Naive thymus-derived CD4-positive, alpha-beta T cell (primary cell): ENCODE data around the gene NKX6-2. TPM values are rescaled to one million over a fixed set of nuclear protein-coding genes. Genes with fewer than 3 reads are reported as not detected.

ENCODE experiments used
- ATAC-seq: fragments of 150-1000 bp; cut with Tn5 transposase; 2 replicates; pipeline ENCODE4 v1.10.0; 2021; ENCODE audit warnings: mild to moderate bottlenecking, moderate library complexity
- CTCF ChIA-PET: fragments of 350-600 bp; sonication (Branson Sonifier 250); formaldehyde crosslinking; loops from one replicate; lab custom pipeline; 2021; ENCODE audit warnings: antibody characterized with exemption; lab: Charles Lee
- POLR2A ChIA-PET: fragments of 350-600 bp; sonication (Branson Sonifier 250); formaldehyde crosslinking; loops from one replicate; lab custom pipeline; 2021; ENCODE audit warnings: antibody characterized with exemption, inconsistent platforms; lab: Charles Lee
- DNase-seq, 9 donors: peaks; one replicate each; pipeline versions ENCODE4 v3.0.0 to v3.0.0-alpha.2; 2020 to 2022; ENCODE audit warnings: mixed read lengths in 1 of 9
- H3K27ac ChIP-seq: one replicate; pipeline ENCODE4 v1.7.0; 2013; ENCODE audit warnings: mild to moderate bottlenecking, low read depth, low read length, moderate library complexity
- H3K27me3 ChIP-seq, 2 donors: one replicate each; pipeline ENCODE4 v1.7.0; 2013; ENCODE audit warnings: low read length in 2 of 2, mild to moderate bottlenecking in 2 of 2, moderate library complexity in 2 of 2; ENCODE audit not compliant: control insufficient read depth in 2 of 2, insufficient read depth in 2 of 2
- H3K36me3 ChIP-seq, 3 experiments: 1 replicate in 2 of 3; 2 replicates in 1 of 3; pipeline ENCODE4 v1.7.0; 2013; ENCODE audit warnings: low read length in 3 of 3, mild to moderate bottlenecking in 3 of 3, moderate library complexity in 1 of 3; ENCODE audit not compliant: insufficient read depth in 3 of 3, control insufficient read depth in 2 of 3
- H3K4me1 ChIP-seq, 2 donors: one replicate each; pipeline ENCODE4 v1.7.0; 2013; ENCODE audit warnings: low read length in 2 of 2, mild to moderate bottlenecking in 2 of 2, moderate library complexity in 1 of 2; ENCODE audit not compliant: control insufficient read depth in 2 of 2, insufficient read depth in 2 of 2
- H3K4me3 ChIP-seq: 2 replicates; pipeline ENCODE4 v1.7.0; 2013; ENCODE audit warnings: mild to moderate bottlenecking, low read length
- H3K9me3 ChIP-seq, 3 experiments: 1 replicate in 2 of 3; 2 replicates in 1 of 3; pipeline ENCODE4 v1.7.0; 2013; ENCODE audit warnings: low read length in 3 of 3; ENCODE audit not compliant: control insufficient read depth in 2 of 3
- H3K27ac Mint-ChIP-seq, 9 donors: one replicate each; pipeline ENCODE4 v1.8.0; 2020 to 2022; ENCODE audit warnings: mixed read lengths in 9 of 9, mild to moderate bottlenecking in 8 of 9, moderate library complexity in 5 of 9, inconsistent platforms in 2 of 9
- H3K27me3 Mint-ChIP-seq, 5 donors: one replicate each; pipeline ENCODE4 v1.8.0; 2021 to 2022; ENCODE audit warnings: mixed read lengths in 5 of 5, mild to moderate bottlenecking in 1 of 5
- H3K36me3 Mint-ChIP-seq, 5 donors: one replicate each; pipeline ENCODE4 v1.8.0; 2020 to 2022; ENCODE audit warnings: mixed read lengths in 5 of 5, mild to moderate bottlenecking in 3 of 5, inconsistent platforms in 1 of 5
- H3K4me1 Mint-ChIP-seq, 7 donors: one replicate each; pipeline ENCODE4 v1.8.0; 2020 to 2022; ENCODE audit warnings: mixed read lengths in 7 of 7, mild to moderate bottlenecking in 3 of 7, inconsistent platforms in 1 of 7
- H3K4me3 Mint-ChIP-seq, 10 donors: one replicate each; pipeline ENCODE4 v1.8.0; 2020 to 2022; ENCODE audit warnings: mild to moderate bottlenecking in 10 of 10, mixed read lengths in 10 of 10, moderate library complexity in 6 of 10, inconsistent platforms in 2 of 10
- H3K9me3 Mint-ChIP-seq, 11 donors: one replicate each; pipeline ENCODE4 v1.8.0; 2020 to 2022; ENCODE audit warnings: mixed read lengths in 11 of 11, mild to moderate bottlenecking in 4 of 11, inconsistent platforms in 1 of 11, moderate library complexity in 1 of 11
- intact Hi-C, 2 donors: fragments of 100-400 bp; cut with micrococcal nuclease; formaldehyde crosslinking; loops; one replicate each; pipeline ENCODE4 v1.15.1; 2023
- polyA plus RNA-seq, 2 donors: library from polyadenylated mRNA; unstranded; fragments of 300-500 nt; fragmentation: Illumina TruSeq; gene quantifications; one replicate each; pipeline ENCODE4 v1.2.3, GENCODE V29; 2021
- total RNA-seq, 6 experiments: library from RNA in 5 of 6; stranded (reverse) in 5 of 6; gene quantifications; 1 replicate in 5 of 6; 2 replicates in 1 of 6; pipeline ENCODE4 v1.2.3 and lab custom pipeline; 2021 to 2026

The NKX6-2 gene
- total and polyA plus RNA-seq, 7 experiments from 2014 or later, result 0.80 TPM; not detected in 6

DNA sequence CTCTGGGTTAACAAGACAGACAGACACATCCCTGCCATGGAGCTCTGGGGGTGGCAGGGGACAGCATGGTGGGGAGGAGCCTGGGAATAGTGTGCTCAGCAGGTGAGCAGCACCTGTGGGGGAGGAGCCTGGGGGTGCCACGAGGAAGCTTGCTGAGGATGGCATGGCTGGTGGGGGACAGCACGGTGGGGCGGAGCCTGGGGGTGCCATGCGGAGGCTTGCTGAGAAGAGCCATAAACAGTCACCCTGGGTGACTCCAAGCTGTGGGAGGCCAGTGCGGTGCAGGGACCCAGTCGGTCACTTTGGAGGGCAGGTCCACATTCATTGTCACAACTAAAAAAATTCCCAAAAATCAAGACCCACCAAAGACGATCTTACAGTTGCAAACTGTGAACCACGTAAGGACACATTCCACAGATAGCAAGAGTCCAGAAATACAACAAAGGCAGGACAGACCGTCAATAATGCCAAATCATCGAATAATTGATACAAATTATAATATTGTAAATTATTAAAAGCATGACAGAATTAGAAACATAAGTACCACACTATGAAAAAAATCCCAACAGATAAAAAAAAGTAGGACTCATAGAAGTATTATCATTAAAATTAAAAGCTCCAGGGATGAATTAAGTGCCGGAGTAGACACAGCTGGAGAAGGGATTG is 24.4 kb downstream of the NKX6-2 start:
- H3K36me3 Mint-ChIP-seq, result peaks cover 4 to 36% (median 7%) of the 10 kb centered on the region in 5 donors
- H3K4me3 Mint-ChIP-seq, result no peak overlapping the region
- peaks cover 0 to 23% (median 0%) of the 10 kb centered on the region in 3 experiments for H3K36me3 ChIP-seq

GRCh38 chr10:132758865-132759264 is 27.1 kb downstream of the NKX6-2 start:
- H3K36me3 ChIP-seq, result peaks cover 0 to 44% (median 0%) of the 10 kb centered on the region in 3 experiments
- ChIA-PET CTCF (interaction anchor here (0.8 kb wide), 1 partner anchor 79 kb away, joined by 3 read pairs; no protein-coding TSS in a partner anchor), POLR2A (no interaction called here)
- no peak overlapping the region for H3K27ac ChIP-seq
- Mint-ChIP-seq H3K36me3 (peaks cover 18 to 44% (median 30%) of the 10 kb centered on the region in 5 donors), H3K9me3 (peaks cover 0 to 12% (median 4%) of the 10 kb centered on the region in 11 donors), H3K27me3 (no peaks in the 10 kb centered on the region), H3K4me3 (no peak overlapping the region), H3K4me1 (peaks cover 0 to 22% (median 16%) of the 10 kb centered on the region in 7 donors), H3K27ac (no peak overlapping the region)
- H3K4me1 ChIP-seq, result no peaks in the 10 kb centered on the region
- DNase-seq (no peak), ATAC-seq (no peak)
- no peaks in the 10 kb centered on the region for H3K9me3 ChIP-seq
- no peak overlapping the region for H3K4me3 ChIP-seq
- intact Hi-C loops, result no loop called here
- no peaks in the 10 kb centered on the region for H3K27me3 ChIP-seq

More for the DNA sequence above, 24.4 kb downstream of the NKX6-2 start:
- intact Hi-C loops, result no loop called here
- no peaks in the 10 kb centered on the region for H3K9me3 ChIP-seq
- ATAC-seq (no peak), DNase-seq (no peak)
- peak overlapping the region in 1 of 9 donors; percentile 51 for H3K27ac Mint-ChIP-seq
- no peak overlapping the region for H3K27ac ChIP-seq
- H3K9me3 Mint-ChIP-seq, result peaks cover 0 to 4% (median 0%) of the 10 kb centered on the region in 11 donors
- ChIA-PET POLR2A (no interaction called here), CTCF (no interaction called here)
- no peaks in the 10 kb centered on the region for H3K4me1 ChIP-seq
- H3K27me3 Mint-ChIP-seq, result no peaks in the 10 kb centered on the region
- no peak overlapping the region for H3K4me3 ChIP-seq
- peaks cover 3 to 27% (median 17%) of the 10 kb centered on the region in 7 donors for H3K4me1 Mint-ChIP-seq
- no peaks in the 10 kb centered on the region for H3K27me3 ChIP-seq

- ATAC-seq (no peak), DNase-seq (no peak)
- Mint-ChIP-seq H3K9me3 (peaks cover 0 to 12% (median 4%) of the 10 kb centered on the region in 11 donors), H3K4me3 (no peak overlapping the region), H3K27me3 (no peaks in the 10 kb centered on the region), H3K36me3 (peaks cover 18 to 51% (median 32%) of the 10 kb centered on the region in 5 donors), H3K27ac (no peak overlapping the region), H3K4me1 (peaks cover 0 to 16% (median 11%) of the 10 kb centered on the region in 7 donors)
- CTCF ChIA-PET, result no interaction called here
- H3K36me3 ChIP-seq, result peaks cover 0 to 60% (median 0%) of the 10 kb centered on the region in 3 experiments
- POLR2A ChIA-PET, result no interaction called here
- H3K27me3 ChIP-seq, result no peaks in the 10 kb centered on the region
- H3K4me3 ChIP-seq, result no peak overlapping the region
- H3K9me3 ChIP-seq, result no peaks in the 10 kb centered on the region
- no peak overlapping the region for H3K27ac ChIP-seq
- H3K4me1 ChIP-seq, result no peaks in the 10 kb centered on the region
- intact Hi-C loops, result no loop called here
These were observed 28.8 kb downstream of the NKX6-2 start for GRCh38 chr10:132757171-132757570.

DNA sequence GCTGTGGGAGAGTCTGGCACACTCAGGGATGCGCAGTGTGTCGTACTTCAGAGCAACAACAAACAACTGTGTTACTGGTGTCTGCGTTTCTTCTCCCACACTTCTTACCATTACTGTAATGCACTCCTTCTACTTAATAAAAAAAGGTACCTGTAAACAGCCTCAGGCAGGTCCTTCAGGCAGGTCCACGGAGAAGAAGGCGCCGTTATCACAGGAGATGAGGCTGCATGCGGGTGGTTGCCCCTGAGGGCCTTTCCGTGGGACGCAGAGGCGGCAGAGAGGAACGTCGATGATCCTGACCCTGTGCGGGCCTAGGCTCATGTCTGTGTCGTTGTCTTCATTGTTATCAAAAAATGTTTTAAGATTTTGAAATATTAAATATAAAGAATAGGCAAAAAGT is 29.4 kb downstream of the NKX6-2 start:
- Mint-ChIP-seq H3K4me3 (no peak overlapping the region), H3K27me3 (no peaks in the 10 kb centered on the region), H3K36me3 (peaks cover 18 to 51% (median 29%) of the 10 kb centered on the region in 5 donors), H3K9me3 (peaks cover 0 to 12% (median 4%) of the 10 kb centered on the region in 11 donors), H3K27ac (no peak overlapping the region), H3K4me1 (peaks cover 0 to 10% (median 6%) of the 10 kb centered on the region in 7 donors)
- H3K36me3 ChIP-seq, result peaks cover 0 to 62% (median 0%) of the 10 kb centered on the region in 3 experiments
- intact Hi-C loops, result no loop called here
- ATAC-seq (no peak), DNase-seq (no peak)
- ChIA-PET POLR2A (no interaction called here), CTCF (no interaction called here)
- H3K4me3 ChIP-seq, result no peak overlapping the region
- no peaks in the 10 kb centered on the region for H3K9me3 ChIP-seq
- no peak overlapping the region for H3K27ac ChIP-seq
- H3K4me1 ChIP-seq, result no peaks in the 10 kb centered on the region
- H3K27me3 ChIP-seq, result no peaks in the 10 kb centered on the region

DNA sequence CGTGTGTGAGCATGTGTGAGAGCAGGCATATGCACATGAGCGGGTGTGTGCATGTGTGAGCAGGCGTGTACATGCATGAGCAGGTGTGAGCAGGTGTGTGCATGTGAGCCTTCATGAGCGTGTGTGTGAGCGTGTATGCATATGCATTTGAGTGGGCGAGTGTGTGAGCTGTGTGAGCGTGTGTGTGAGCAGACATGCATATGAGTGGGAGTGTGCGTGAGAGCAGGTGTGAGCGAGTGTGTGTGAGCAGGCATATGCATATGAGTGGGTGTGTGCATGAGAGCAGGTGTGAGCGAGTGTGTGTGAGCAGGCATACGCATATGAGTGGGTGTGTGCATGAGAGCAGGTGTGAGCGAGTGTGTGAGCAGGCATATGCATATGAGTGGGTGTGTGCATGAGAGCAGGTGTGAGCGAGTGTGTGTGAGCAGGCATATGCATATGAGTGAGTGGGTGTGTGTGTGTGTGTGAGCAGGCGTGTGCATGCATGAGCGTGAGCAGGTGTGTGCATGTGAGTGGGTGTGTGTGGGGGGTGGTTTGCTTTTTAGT is 30.7 kb downstream of the NKX6-2 start:
- no peak overlapping the region for H3K27ac ChIP-seq
- ATAC-seq (no peak), DNase-seq (no peak)
- no peaks in the 10 kb centered on the region for H3K4me1 ChIP-seq
- Mint-ChIP-seq H3K36me3 (peaks cover 18 to 51% (median 33%) of the 10 kb centered on the region in 5 donors), H3K4me3 (no peak overlapping the region), H3K27me3 (no peaks in the 10 kb centered on the region), H3K4me1 (peaks cover 0 to 1% (median 0%) of the 10 kb centered on the region in 7 donors), H3K9me3 (peaks cover 0 to 12% (median 4%) of the 10 kb centered on the region in 11 donors), H3K27ac (peak overlapping the region in 2 of 9 donors; percentile 2 to 49)
- ChIA-PET CTCF (no interaction called here), POLR2A (no interaction called here)
- no peak overlapping the region for H3K4me3 ChIP-seq
- no peaks in the 10 kb centered on the region for H3K27me3 ChIP-seq
- H3K36me3 ChIP-seq, result peaks cover 0 to 75% (median 0%) of the 10 kb centered on the region in 3 experiments
- H3K9me3 ChIP-seq, result no peaks in the 10 kb centered on the region
- intact Hi-C loops, result no loop called here

- Histone ChIP-seq H3K36me3 (peaks cover 0 to 86% (median 7%) of the 10 kb centered on the region in 3 experiments), H3K9me3 (no peaks in the 10 kb centered on the region), H3K27me3 (no peaks in the 10 kb centered on the region), H3K27ac (no peak overlapping the region), H3K4me3 (no peak overlapping the region), H3K4me1 (no peaks in the 10 kb centered on the region)
- peaks cover 0 to 1% (median 0%) of the 10 kb centered on the region in 7 donors for H3K4me1 Mint-ChIP-seq
- H3K9me3 Mint-ChIP-seq, result peaks cover 0 to 12% (median 4%) of the 10 kb centered on the region in 11 donors
- no peaks in the 10 kb centered on the region for H3K27me3 Mint-ChIP-seq
- CTCF ChIA-PET, result no interaction called here
- no peak overlapping the region for H3K4me3 Mint-ChIP-seq
- POLR2A ChIA-PET, result no interaction called here
- ATAC-seq (no peak), DNase-seq (no peak)
- peaks cover 18 to 53% (median 35%) of the 10 kb centered on the region in 5 donors for H3K36me3 Mint-ChIP-seq
- intact Hi-C loops, result no loop called here
- H3K27ac Mint-ChIP-seq, result no peak overlapping the region
These were observed 31.9 kb downstream of the NKX6-2 start for GRCh38 chr10:132754071-132754470.
